PFSK-1 (cell line): ENCODE results near the gene PFKFB3.
A peak's percentile ranks its signal among the peaks of the same experiment; 100 is the strongest.

Source experiments
- FOXP2 ChIP-seq: optimal IDR thresholded peaks from 2 replicates; pipeline ENCODE3; 2011; ENCODE audit warnings: borderline replicate concordance, control low read depth, inconsistent platforms; ENCODE audit not compliant: insufficient read depth; ENCODE audit errors: extremely low read length, extremely low read depth
- POLR2AphosphoS5 ChIP-seq: IDR thresholded peaks from 2 replicates; pipeline ENCODE4 v1.6.1; 2012; ENCODE audit warnings: low read depth, mild to moderate bottlenecking, control low read depth, low read length, moderate library complexity
- REST ChIP-seq, 2 experiments: IDR thresholded peaks; 2 replicates each; pipeline versions ENCODE4 v1.6.1 to v1.8.0; 2011 to 2012; ENCODE audit warnings: low read depth in 2 of 2, low read length in 2 of 2, control low read depth in 1 of 2, inconsistent platforms in 1 of 2, mild to moderate bottlenecking in 1 of 2, moderate library complexity in 1 of 2; ENCODE audit not compliant: insufficient read depth in 1 of 2
- SIN3A ChIP-seq: IDR thresholded peaks from 2 replicates; pipeline ENCODE4 v1.6.1; 2012; ENCODE audit warnings: mild to moderate bottlenecking, low read length, moderate library complexity, borderline replicate concordance; ENCODE audit not compliant: insufficient read depth
- TAF1 ChIP-seq: IDR thresholded peaks from 2 replicates; pipeline ENCODE4 v1.6.1; 2012; ENCODE audit warnings: low read length, control low read depth, borderline replicate concordance; ENCODE audit not compliant: insufficient read depth

PFKFB3 gene

GRCh38 chr10:6167456-6167855, 35.3 kb upstream of the PFKFB3 start:
- no peak for TF ChIP-seq FOXP2
- TF ChIP-seq POLR2AphosphoS5 = no peak
- TF ChIP-seq REST (IDR thresholded peaks at IDR 0.05; ENCODE audit: insufficient read depth in 1 of 2, low read depth in 2 of 2, low read length in 2 of 2) = no peak
- no peak for TF ChIP-seq SIN3A
- no peak for TF ChIP-seq TAF1

GRCh38 chr10:6168084-6168483, 34.6 kb upstream of the PFKFB3 start:
- TF ChIP-seq FOXP2 (no peak), TAF1 (no peak), POLR2AphosphoS5 (no peak), SIN3A (no peak), REST (IDR thresholded peaks at IDR 0.05; ENCODE audit: insufficient read depth in 1 of 2, low read depth in 2 of 2, low read length in 2 of 2) (no peak)

- TF ChIP-seq FOXP2 = no peak
- no peak for TF ChIP-seq POLR2AphosphoS5
- TF ChIP-seq TAF1 = no peak
- TF ChIP-seq SIN3A = peak; percentile 15; the same call in 1 of the 2 replicates
Measured at GRCh38 chr10:6170638-6171037, 32.1 kb upstream of the PFKFB3 start.

- TF ChIP-seq SIN3A (no peak), TAF1 (no peak), REST (IDR thresholded peaks at IDR 0.05; ENCODE audit: insufficient read depth in 1 of 2, low read depth in 2 of 2, low read length in 2 of 2) (no peak), POLR2AphosphoS5 (no peak), FOXP2 (no peak)
Measured at GRCh38 chr10:6171881-6172695, 30.6 kb upstream of the PFKFB3 start.

GRCh38 chr10:6173203-6173602, 29.5 kb upstream of the PFKFB3 start:
- TF ChIP-seq POLR2AphosphoS5 = no peak
- TF ChIP-seq REST (IDR thresholded peaks at IDR 0.05; ENCODE audit: insufficient read depth in 1 of 2, low read depth in 2 of 2, low read length in 2 of 2) = no peak
- TF ChIP-seq FOXP2 = no peak
- TF ChIP-seq SIN3A = no peak
- TF ChIP-seq TAF1 = no peak
